Heart left ventricle (tissue), 16 donors: Measurements from ENCODE around the gene OTUD4. TPM values are rescaled to one million over a fixed set of nuclear protein-coding genes. Genes with fewer than 3 reads are reported as not detected.

Source experiments
- ATAC-seq, 4 donors: fragments of 200-7000 bp; cut with Tn5 transposase; one replicate each; pipeline ENCODE4 v1.9.1; 2020 to 2022; ENCODE audit warnings: moderate library complexity in 4 of 4, mild to moderate bottlenecking in 3 of 4, moderate number of reproducible peaks in 1 of 4
- DNase-seq, 5 donors: peaks; one replicate each; pipeline ENCODE4 v3.0.0-alpha.2; 2020
- H3K27ac ChIP-seq, 12 donors: fragments of 200-600 bp; sonication (generic) in 4 of 12; one replicate each; pipeline versions ENCODE4 v1.5.0 to v1.8.0; 2016 to 2022; ENCODE audit warnings: mild to moderate bottlenecking in 2 of 12
- H3K27me3 ChIP-seq, 9 donors: fragments of 200-600 bp; sonication (generic) in 2 of 9; one replicate each; pipeline versions ENCODE4 v1.5.1 to v1.8.0; 2016 to 2022; ENCODE audit warnings: mild to moderate bottlenecking in 3 of 9
- H3K36me3 ChIP-seq, 9 donors: fragments of 200-600 bp; sonication (generic) in 2 of 9; one replicate each; pipeline versions ENCODE4 v1.5.0 to v1.8.0; 2018 to 2022; ENCODE audit warnings: mild to moderate bottlenecking in 2 of 9
- H3K4me1 ChIP-seq, 12 donors: fragments of 200-600 bp; sonication (generic) in 4 of 12; one replicate each; pipeline versions ENCODE4 v1.5.0 to v1.8.0; 2016 to 2022; ENCODE audit warnings: mild to moderate bottlenecking in 3 of 12
- H3K4me3 ChIP-seq, 12 donors: fragments of 200-600 bp; sonication (generic) in 4 of 12; one replicate each; pipeline versions ENCODE4 v1.5.0 to v1.8.0; 2017 to 2022; ENCODE audit warnings: mild to moderate bottlenecking in 9 of 12, moderate library complexity in 4 of 12
- H3K9me3 ChIP-seq, 12 donors: fragments of 200-600 bp; sonication (generic) in 4 of 12; one replicate each; pipeline versions ENCODE4 v1.5.0 to v1.8.0; 2016 to 2022; ENCODE audit warnings: mild to moderate bottlenecking in 1 of 12
- POLR2A ChIP-seq, 2 donors: fragments of 450-650 bp; IDR thresholded peaks; one replicate each; pipeline ENCODE4 v1.6.1; 2017; ENCODE audit warnings: antibody characterized with exemption in 2 of 2, mild to moderate bottlenecking in 2 of 2, moderate library complexity in 2 of 2
- WGBS, 4 donors: extraction: QIAGEN DNeasy Blood & Tissue Kit in 2 of 4; methylation state at CpG; one replicate each; pipeline versions ENCODE4 v1.1.5 to v1.1.7; 2013 to 2018; 5-methylcytosine and 5-hydroxymethylcytosine counted together
- intact Hi-C, 10 donors: fragments of 100-400 bp; cut with DNase I; formaldehyde crosslinking; loops; one replicate each; pipeline versions ENCODE4 v1.11.1 to v1.14.2; 2022
- polyA plus RNA-seq, 2 donors: library from polyadenylated mRNA; stranded (reverse); fragments of 200-250 nt; gene quantifications; one replicate each; pipeline ENCODE4 v1.2.3, GENCODE V29; 2013
- total RNA-seq, 9 donors: library from RNA; depleted of rRNA in 2 of 9; stranded (reverse); fragments of >200 nt in 2 of 9; fragmentation: NEBNext Ultra II Directional in 3 of 9; extraction: Animal tissue kit (Norgen Biotek cat#: 25700) in 3 of 9; gene quantifications; one replicate each; pipeline versions ENCODE4 v1.1.0 to v1.2.4, GENCODE V29; 2016 to 2023
- TF ChIP-seq, protein P1 (sequence below), 12 donors: fragments of 200-600 bp; sonication (generic) in 4 of 12; IDR thresholded peaks; one replicate each; pipeline versions ENCODE4 v1.5.0 to v1.8.0; 2018 to 2022; ENCODE audit warnings: antibody characterized with exemption in 12 of 12, mild to moderate bottlenecking in 5 of 12
- donor health status: ischemic (EF 13 %, LVEDD 7.1; RV severe dilation, severe dysfunction).
- donor health status: healthy with polysubstance abuse.
- donor health status: DM: no; HTN: yes; CAD: no.
- donor health status: DM: no; HTN: no; CAD: no.
- donor health status: ischemic (EF 25% LVEDD 6.9; RV normal size, moderate dysfunction).
- donor health status: ischemic (EF 25% LVEDD 5.7; RV mildly dilated, moderate dysfunction).
- donor health status: healthy.
- donor health status: DM: yes; HTN: yes; CAD: no.
- donor health status: ischemic (EF 35%, LVEDD 5.7; RV mildly dilated, moderate dysfunction).
- donor health status: nonischemic (EF 11% LVEDD 7.7; RV severe dilation, severe dysfunction).
- donor health status: DM: yes; HTN: yes; CAD: no.
- donor health status: PGD.
- donor health status: ischemic (EF 29% LVEDD 5.4; RV normal size, mild dysfunction).
- donor health status: nonischemic (EF 23%, LVEDD 6.1; RV moderate dilation, normal function).

Gene OTUD4
- total and polyA plus RNA-seq, 11 donors, result 7.7 to 42.1 (median 28.4) TPM

DNA sequence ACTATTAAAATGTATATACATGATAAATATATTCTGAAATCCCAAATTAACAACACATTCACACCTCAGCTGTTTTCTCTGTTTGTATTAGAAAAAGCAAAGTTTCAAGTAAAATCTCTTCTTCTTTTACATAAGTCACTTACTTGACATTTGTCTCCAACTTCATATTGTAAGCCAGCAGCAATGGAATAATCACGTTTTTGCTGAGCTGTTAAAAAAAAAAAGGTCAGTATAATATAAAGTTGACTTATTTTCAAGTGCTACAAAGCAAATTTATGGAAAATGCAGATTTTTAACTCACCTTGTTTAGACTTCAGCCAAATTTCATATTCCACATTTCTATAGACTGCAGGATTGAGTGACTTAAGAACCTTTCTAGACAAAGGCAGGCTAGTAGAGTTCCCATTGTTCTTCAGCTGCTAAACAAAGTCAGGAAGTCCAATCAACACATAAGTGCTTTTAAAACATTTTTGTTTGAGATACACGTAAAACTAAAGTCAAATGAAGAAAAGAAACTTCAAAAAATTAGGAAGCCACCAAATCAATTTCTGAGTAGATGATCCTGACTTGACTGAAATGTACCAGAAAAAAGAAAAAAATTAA, 25.0 kb downstream of the OTUD4 start:
- intact Hi-C loops, result loop anchor here (2.0 to 10.0 kb wide), 8 partner anchors 23 to 462 kb away; partner anchors contain the start of gene MMAA (in 5 of the 10)

DNA sequence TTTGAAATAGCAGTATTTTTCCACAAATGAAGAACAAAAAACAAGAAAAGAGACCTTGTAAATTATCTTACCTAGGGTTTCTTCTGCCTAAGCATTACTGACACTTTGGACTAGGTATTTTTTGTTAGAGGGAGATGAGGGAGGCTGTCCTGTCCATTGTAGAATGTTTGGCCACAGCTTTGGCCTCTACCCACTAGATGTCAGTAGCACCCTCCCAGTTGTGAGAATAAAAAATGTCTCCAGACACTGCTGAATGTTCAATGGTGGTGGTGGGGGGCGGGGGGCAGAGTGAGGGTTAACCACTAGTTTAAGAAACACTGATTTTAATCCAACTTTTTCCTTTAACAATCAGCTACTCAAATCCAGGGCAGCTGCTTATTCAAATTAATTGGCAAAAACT, 25.8 kb downstream of the OTUD4 start:
- ATAC-seq (peak; percentile 51 to 86 (median 82)), DNase-seq (no peak)
- no peaks in the 10 kb centered on the region for H3K27me3 ChIP-seq
- peaks cover 0 to 98% (median 81%) of the 10 kb centered on the region in 9 donors for H3K36me3 ChIP-seq
- peak overlapping the region in 7 of 12 donors; percentile 21 to 77 (median 57) for H3K27ac ChIP-seq
- no peaks in the 10 kb centered on the region for H3K9me3 ChIP-seq
- H3K4me3 ChIP-seq, result no peak overlapping the region
- intact Hi-C loops, result loop anchor here in 8 of 10 donors (2.0 to 10.0 kb wide), 5 partner anchors 24 to 462 kb away; partner anchors contain the start of gene MMAA (in 4 of the 8)
- WGBS, 4 donors, result 65 to 84% (median 81%) methylated on average over 1 of the region's 1 CpG
- TF ChIP-seq, protein P1, sequence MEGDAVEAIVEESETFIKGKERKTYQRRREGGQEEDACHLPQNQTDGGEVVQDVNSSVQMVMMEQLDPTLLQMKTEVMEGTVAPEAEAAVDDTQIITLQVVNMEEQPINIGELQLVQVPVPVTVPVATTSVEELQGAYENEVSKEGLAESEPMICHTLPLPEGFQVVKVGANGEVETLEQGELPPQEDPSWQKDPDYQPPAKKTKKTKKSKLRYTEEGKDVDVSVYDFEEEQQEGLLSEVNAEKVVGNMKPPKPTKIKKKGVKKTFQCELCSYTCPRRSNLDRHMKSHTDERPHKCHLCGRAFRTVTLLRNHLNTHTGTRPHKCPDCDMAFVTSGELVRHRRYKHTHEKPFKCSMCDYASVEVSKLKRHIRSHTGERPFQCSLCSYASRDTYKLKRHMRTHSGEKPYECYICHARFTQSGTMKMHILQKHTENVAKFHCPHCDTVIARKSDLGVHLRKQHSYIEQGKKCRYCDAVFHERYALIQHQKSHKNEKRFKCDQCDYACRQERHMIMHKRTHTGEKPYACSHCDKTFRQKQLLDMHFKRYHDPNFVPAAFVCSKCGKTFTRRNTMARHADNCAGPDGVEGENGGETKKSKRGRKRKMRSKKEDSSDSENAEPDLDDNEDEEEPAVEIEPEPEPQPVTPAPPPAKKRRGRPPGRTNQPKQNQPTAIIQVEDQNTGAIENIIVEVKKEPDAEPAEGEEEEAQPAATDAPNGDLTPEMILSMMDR (IDR thresholded peaks at IDR 0.05), result peak; percentile 23 to 65 (median 54)
- TF ChIP-seq POLR2A (IDR thresholded peaks at IDR 0.05), result no peak
- peaks cover 0 to 22% (median 5%) of the 10 kb centered on the region in 12 donors for H3K4me1 ChIP-seq

More for the DNA sequence above, 25.0 kb downstream of the OTUD4 start:
- H3K27me3 ChIP-seq, result no peaks in the 10 kb centered on the region
- ATAC-seq, result no peak
- H3K36me3 ChIP-seq, result peaks cover 0 to 97% (median 79%) of the 10 kb centered on the region in 9 donors
- peaks cover 0 to 22% (median 5%) of the 10 kb centered on the region in 12 donors for H3K4me1 ChIP-seq
- WGBS, 4 donors, result 60 to 73% (median 67%) methylated on average over 2 of the region's 2 CpGs
- no peaks in the 10 kb centered on the region for H3K9me3 ChIP-seq
- no peak overlapping the region for H3K4me3 ChIP-seq
- no peak overlapping the region for H3K27ac ChIP-seq
- no peak for TF ChIP-seq POLR2A (IDR thresholded peaks at IDR 0.05)
- no peak for DNase-seq

DNA sequence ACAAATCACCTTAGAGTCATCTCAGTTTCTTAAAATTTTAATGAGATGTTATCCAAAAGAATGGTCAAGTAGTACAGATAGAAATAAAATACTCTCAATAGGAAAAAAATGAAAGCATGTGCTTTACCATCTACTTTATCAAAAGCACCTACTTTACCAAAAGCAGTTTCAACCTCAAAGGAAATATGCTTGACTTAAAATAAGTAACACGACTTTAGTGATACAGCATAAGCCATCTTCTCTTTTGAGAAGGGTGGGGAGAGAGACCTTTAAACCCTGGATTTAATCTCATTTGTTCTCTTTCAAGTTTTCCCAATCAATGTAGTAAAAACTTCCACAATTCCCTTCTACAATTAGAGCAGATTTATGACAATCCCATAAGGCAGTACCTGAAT, 26.5 kb downstream of the OTUD4 start:
- intact Hi-C loops, result loop anchor here in 8 of 10 donors (2.0 to 10.0 kb wide), 5 partner anchors 25 to 463 kb away; partner anchors contain the start of gene MMAA (in 4 of the 8)
- TF ChIP-seq, protein P1 (IDR thresholded peaks at IDR 0.05), result no peak
- no peak for TF ChIP-seq POLR2A (IDR thresholded peaks at IDR 0.05)
- ATAC-seq (no peak), DNase-seq (no peak)
- Histone ChIP-seq H3K9me3 (no peaks in the 10 kb centered on the region), H3K27ac (peak overlapping the region in 11 of 12 donors; percentile 21 to 84 (median 57)), H3K4me1 (peaks cover 0 to 22% (median 5%) of the 10 kb centered on the region in 12 donors), H3K27me3 (no peaks in the 10 kb centered on the region), H3K36me3 (peaks cover 0 to 98% (median 81%) of the 10 kb centered on the region in 9 donors), H3K4me3 (no peak overlapping the region)
- 37 to 47% (median 46%) methylated on average over 1 of the region's 1 CpG for WGBS, 4 donors

DNA sequence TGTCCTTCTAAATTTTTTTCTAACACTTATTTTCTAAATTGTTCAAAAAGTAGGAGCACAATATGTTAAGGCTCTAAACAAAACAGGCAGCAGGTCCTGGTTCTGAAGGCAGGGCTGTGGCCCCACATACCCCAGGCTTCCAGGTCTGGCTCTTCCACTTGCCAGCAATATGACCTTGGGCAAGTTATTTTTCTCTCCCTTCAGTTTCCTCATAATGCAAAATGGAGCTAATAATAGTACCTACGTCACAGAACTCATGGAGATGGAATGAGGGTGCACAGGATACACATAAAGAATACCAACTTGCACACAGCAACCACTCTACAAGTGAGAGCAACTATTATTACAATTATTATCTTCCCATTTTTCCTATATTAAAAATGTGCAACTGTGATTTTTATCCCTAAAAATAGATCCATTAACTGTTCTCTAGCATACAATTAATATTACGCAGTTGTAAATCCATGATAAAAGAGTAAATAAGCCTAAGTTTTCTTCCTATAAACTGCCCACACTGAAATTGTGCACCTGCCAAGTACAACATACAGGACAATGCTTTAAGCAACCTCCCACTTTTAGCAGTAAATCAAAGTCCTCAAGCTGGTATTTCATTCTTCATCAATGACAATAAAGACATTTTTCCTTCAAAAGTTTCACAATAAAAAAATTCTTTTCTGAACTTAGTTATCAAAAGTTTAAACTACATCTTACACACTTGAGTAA, 27.0 kb downstream of the OTUD4 start:
- Histone ChIP-seq H3K9me3 (no peaks in the 10 kb centered on the region), H3K4me1 (peaks cover 0 to 22% (median 5%) of the 10 kb centered on the region in 12 donors), H3K27ac (peak overlapping the region in 11 of 12 donors; percentile 33 to 84 (median 61)), H3K27me3 (no peaks in the 10 kb centered on the region), H3K36me3 (peaks cover 0 to 98% (median 81%) of the 10 kb centered on the region in 9 donors), H3K4me3 (no peak overlapping the region)
- DNase-seq (peak in 1 of 5 donors; percentile 26), ATAC-seq (peak; percentile 84 to 93 (median 90))
- intact Hi-C loops, result loop anchor here in 7 of 10 donors (2.0 to 10.0 kb wide), 3 partner anchors 401 to 463 kb away; partner anchors contain the start of gene MMAA (in 4 of the 7)
- no peak for TF ChIP-seq POLR2A (IDR thresholded peaks at IDR 0.05)
- TF ChIP-seq, protein P1 (IDR thresholded peaks at IDR 0.05), result no peak
- WGBS, 4 donors, result 54 to 56% (median 56%) methylated on average over 2 of the region's 2 CpGs
